ENCODE data around the gene AGBL4.

- TF ChIP-seq, protein P1, sequence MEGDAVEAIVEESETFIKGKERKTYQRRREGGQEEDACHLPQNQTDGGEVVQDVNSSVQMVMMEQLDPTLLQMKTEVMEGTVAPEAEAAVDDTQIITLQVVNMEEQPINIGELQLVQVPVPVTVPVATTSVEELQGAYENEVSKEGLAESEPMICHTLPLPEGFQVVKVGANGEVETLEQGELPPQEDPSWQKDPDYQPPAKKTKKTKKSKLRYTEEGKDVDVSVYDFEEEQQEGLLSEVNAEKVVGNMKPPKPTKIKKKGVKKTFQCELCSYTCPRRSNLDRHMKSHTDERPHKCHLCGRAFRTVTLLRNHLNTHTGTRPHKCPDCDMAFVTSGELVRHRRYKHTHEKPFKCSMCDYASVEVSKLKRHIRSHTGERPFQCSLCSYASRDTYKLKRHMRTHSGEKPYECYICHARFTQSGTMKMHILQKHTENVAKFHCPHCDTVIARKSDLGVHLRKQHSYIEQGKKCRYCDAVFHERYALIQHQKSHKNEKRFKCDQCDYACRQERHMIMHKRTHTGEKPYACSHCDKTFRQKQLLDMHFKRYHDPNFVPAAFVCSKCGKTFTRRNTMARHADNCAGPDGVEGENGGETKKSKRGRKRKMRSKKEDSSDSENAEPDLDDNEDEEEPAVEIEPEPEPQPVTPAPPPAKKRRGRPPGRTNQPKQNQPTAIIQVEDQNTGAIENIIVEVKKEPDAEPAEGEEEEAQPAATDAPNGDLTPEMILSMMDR (tag by site-specific recombination; IDR thresholded peaks at IDR 0.05): no peak
- TF ChIP-seq SP2 (tag by site-specific recombination; IDR thresholded peaks at IDR 0.05) (no peak), ZNF223 (tag by site-specific recombination; IDR thresholded peaks at IDR 0.05) (no peak), ZNF394 (tag by site-specific recombination; IDR thresholded peaks at IDR 0.05; ENCODE audit: borderline replicate concordance) (no peak), ZNF174 (tag by site-specific recombination; IDR thresholded peaks at IDR 0.05) (no peak), MYNN (tag by site-specific recombination; IDR thresholded peaks at IDR 0.05; ENCODE audit: borderline replicate concordance) (no peak), ZNF16 (tag by site-specific recombination; IDR thresholded peaks at IDR 0.05; ENCODE audit: low read depth) (no peak), ZNF292 (tag by site-specific recombination; IDR thresholded peaks at IDR 0.05; ENCODE audit: borderline replicate concordance, low read depth) (no peak), ZNF184 (tag by site-specific recombination; IDR thresholded peaks at IDR 0.05) (no peak), ZNF311 (tag by site-specific recombination; IDR thresholded peaks at IDR 0.05; ENCODE audit: borderline replicate concordance) (no peak), ZNF274 (IDR thresholded peaks at IDR 0.05; ENCODE audit: low read length) (no peak), ZNF274 (tag by site-specific recombination; IDR thresholded peaks at IDR 0.05; ENCODE audit: borderline replicate concordance) (no peak)
- TF ChIP-seq, protein P2, sequence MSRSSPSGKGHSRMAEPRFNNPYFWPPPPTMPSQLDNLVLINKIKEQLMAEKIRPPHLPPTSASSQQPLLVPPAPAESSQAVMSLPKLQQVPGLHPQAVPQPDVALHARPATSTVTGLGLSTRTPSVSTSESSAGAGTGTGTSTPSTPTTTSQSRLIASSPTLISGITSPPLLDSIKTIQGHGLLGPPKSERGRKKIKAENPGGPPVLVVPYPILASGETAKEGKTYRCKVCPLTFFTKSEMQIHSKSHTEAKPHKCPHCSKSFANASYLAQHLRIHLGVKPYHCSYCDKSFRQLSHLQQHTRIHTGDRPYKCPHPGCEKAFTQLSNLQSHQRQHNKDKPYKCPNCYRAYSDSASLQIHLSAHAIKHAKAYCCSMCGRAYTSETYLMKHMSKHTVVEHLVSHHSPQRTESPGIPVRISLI (tag by site-specific recombination; IDR thresholded peaks at IDR 0.05): no peak
- TF ChIP-seq, protein P3, sequence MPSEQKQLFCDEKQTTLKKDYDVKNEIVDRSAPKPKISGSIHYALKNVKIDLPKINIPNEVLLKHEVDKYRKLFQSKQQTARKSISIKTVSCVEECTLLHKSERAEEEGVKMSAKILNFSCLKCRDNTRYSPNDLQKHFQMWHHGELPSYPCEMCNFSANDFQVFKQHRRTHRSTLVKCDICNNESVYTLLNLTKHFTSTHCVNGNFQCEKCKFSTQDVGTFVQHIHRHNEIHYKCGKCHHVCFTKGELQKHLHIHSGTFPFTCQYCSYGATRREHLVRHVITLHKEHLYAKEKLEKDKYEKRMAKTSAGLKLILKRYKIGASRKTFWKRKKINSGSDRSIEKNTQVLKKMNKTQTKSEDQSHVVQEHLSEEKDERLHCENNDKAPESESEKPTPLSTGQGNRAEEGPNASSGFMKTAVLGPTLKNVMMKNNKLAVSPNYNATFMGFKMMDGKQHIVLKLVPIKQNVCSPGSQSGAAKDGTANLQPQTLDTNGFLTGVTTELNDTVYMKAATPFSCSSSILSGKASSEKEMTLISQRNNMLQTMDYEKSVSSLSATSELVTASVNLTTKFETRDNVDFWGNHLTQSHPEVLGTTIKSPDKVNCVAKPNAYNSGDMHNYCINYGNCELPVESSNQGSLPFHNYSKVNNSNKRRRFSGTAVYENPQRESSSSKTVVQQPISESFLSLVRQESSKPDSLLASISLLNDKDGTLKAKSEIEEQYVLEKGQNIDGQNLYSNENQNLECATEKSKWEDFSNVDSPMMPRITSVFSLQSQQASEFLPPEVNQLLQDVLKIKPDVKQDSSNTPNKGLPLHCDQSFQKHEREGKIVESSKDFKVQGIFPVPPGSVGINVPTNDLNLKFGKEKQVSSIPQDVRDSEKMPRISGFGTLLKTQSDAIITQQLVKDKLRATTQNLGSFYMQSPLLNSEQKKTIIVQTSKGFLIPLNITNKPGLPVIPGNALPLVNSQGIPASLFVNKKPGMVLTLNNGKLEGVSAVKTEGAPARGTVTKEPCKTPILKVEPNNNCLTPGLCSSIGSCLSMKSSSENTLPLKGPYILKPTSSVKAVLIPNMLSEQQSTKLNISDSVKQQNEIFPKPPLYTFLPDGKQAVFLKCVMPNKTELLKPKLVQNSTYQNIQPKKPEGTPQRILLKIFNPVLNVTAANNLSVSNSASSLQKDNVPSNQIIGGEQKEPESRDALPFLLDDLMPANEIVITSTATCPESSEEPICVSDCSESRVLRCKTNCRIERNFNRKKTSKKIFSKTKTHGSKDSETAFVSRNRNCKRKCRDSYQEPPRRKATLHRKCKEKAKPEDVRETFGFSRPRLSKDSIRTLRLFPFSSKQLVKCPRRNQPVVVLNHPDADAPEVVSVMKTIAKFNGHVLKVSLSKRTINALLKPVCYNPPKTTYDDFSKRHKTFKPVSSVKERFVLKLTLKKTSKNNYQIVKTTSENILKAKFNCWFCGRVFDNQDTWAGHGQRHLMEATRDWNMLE (tag by site-specific recombination; conservative IDR thresholded peaks at IDR 0.05; ENCODE audit: low read depth): no peak
- TF ChIP-seq, protein P4, sequence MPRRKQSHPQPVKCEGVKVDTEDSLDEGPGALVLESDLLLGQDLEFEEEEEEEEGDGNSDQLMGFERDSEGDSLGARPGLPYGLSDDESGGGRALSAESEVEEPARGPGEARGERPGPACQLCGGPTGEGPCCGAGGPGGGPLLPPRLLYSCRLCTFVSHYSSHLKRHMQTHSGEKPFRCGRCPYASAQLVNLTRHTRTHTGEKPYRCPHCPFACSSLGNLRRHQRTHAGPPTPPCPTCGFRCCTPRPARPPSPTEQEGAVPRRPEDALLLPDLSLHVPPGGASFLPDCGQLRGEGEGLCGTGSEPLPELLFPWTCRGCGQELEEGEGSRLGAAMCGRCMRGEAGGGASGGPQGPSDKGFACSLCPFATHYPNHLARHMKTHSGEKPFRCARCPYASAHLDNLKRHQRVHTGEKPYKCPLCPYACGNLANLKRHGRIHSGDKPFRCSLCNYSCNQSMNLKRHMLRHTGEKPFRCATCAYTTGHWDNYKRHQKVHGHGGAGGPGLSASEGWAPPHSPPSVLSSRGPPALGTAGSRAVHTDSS (tag by site-specific recombination; IDR thresholded peaks at IDR 0.05): no peak
Measured at GRCh38 chr1:48996311-48996710, 1027.4 kb downstream of the AGBL4 start.

Measured in HEK293 (cell line).